Panc1 (cell line): ENCODE data around the gene ADCY9.

Source experiments
- CTCF ChIP-seq: fragments of 450-650 bp; IDR thresholded peaks from 2 replicates; pipeline ENCODE4 v1.5.1; 2017; ENCODE audit warnings: mild to moderate bottlenecking
- POLR2AphosphoS5 ChIP-seq: IDR thresholded peaks from 2 replicates; pipeline ENCODE4 v1.6.1; 2012; ENCODE audit warnings: mild to moderate bottlenecking, low read depth, low read length, moderate library complexity
- REST ChIP-seq, 2 experiments: IDR thresholded peaks; 2 replicates each; pipeline ENCODE4 v1.6.1; 2011 to 2012; ENCODE audit warnings: low read depth in 2 of 2, control low read depth in 1 of 2, low read length in 1 of 2, mild to moderate bottlenecking in 1 of 2, moderate library complexity in 1 of 2; ENCODE audit not compliant: insufficient read depth in 1 of 2
- TCF7L2 ChIP-seq: IDR thresholded peaks from 2 replicates; pipeline ENCODE4 v1.6.1; 2011; ENCODE audit warnings: mild to moderate bottlenecking, low read depth, low read length, inconsistent platforms

GRCh38 chr16:3920206-3920605, 196.0 kb downstream of the ADCY9 start:
- TF ChIP-seq CTCF = no peak
- no peak for TF ChIP-seq REST (IDR thresholded peaks at IDR 0.05; ENCODE audit: insufficient read depth in 1 of 2, low read depth in 2 of 2, low read length in 1 of 2)
- no peak for TF ChIP-seq POLR2AphosphoS5
- TF ChIP-seq TCF7L2 = no peak
